Measurements from ENCODE around the gene RASSF10.

- no peak for TF ChIP-seq POLR2A (IDR thresholded peaks at IDR 0.05)
- TF ChIP-seq, protein P1, sequence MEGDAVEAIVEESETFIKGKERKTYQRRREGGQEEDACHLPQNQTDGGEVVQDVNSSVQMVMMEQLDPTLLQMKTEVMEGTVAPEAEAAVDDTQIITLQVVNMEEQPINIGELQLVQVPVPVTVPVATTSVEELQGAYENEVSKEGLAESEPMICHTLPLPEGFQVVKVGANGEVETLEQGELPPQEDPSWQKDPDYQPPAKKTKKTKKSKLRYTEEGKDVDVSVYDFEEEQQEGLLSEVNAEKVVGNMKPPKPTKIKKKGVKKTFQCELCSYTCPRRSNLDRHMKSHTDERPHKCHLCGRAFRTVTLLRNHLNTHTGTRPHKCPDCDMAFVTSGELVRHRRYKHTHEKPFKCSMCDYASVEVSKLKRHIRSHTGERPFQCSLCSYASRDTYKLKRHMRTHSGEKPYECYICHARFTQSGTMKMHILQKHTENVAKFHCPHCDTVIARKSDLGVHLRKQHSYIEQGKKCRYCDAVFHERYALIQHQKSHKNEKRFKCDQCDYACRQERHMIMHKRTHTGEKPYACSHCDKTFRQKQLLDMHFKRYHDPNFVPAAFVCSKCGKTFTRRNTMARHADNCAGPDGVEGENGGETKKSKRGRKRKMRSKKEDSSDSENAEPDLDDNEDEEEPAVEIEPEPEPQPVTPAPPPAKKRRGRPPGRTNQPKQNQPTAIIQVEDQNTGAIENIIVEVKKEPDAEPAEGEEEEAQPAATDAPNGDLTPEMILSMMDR (IDR thresholded peaks at IDR 0.05) = no peak
Observed at GRCh38 chr11:13012056-13012661, 3.0 kb downstream of the RASSF10 start.
